HuH-7.5 (cell line): ENCODE results near the gene ZNF573.
"Not testable (repeated sequence)": the region's sequence is repeated elsewhere in the genome, so short reads cannot be mapped to it uniquely, and the experiment has no call there.

Experiments
- DNase-seq: peaks from one replicate; pipeline ENCODE4 v3.0.0; 2011; ENCODE audit warnings: low spot score

ZNF573 gene

GRCh38 chr19:37779127-37780005 is at the start of gene ZNF573:
TSS of gene ZNF573 (minus strand) at chr19:37779586. CDS start at chr19:37773729, 5,857 bp downstream.
- DNase-seq, result peak; percentile 78

GRCh38 chr19:37817180-37817981 is 38.0 kb upstream of the ZNF573 start:
- no peak for DNase-seq

- not testable (repeated sequence) for DNase-seq
Observed at GRCh38 chr19:37815611-37816010, 36.2 kb upstream of the ZNF573 start.

DNA sequence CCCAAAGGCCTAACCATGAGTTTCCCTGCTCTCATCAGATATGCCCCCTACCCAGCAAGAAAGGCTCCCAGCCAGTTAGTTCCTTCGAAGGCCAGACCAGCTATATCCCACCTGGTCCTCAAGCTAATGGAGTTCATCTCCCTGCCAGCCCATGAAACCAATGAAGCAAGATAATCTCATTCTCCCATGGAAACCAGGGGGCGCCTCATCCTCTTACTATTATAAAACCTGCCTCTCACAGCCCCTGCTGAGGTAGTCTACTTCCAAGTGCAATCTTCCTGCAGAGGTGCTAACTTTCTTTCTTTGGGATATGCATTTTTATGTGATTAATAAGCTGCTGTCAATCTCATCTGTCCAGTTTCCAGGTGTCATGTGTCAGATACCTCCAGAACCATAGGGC is 34.0 kb upstream of the ZNF573 start:
- no peak for DNase-seq

DNA sequence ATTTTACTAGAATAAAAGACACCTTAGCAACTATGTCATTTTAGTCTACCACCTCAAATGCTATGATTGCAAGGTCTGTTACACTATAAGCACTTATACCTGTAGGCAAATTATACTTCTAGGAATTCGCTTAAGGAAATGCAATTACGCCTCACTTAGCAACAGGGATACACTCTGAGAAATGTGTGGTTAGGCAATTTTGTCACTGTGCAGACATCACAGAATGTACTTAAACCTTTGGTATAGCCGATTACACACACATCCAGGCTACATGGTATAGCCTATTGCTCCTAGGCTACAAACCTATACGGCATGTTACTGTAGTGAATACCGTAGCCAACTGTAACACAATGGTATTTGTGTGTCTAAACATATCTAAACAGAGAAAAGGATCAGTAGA is 30.0 kb upstream of the ZNF573 start:
- no peak for DNase-seq

GRCh38 chr19:37803249-37803840 is 24.0 kb upstream of the ZNF573 start:
- DNase-seq, result no peak

DNA sequence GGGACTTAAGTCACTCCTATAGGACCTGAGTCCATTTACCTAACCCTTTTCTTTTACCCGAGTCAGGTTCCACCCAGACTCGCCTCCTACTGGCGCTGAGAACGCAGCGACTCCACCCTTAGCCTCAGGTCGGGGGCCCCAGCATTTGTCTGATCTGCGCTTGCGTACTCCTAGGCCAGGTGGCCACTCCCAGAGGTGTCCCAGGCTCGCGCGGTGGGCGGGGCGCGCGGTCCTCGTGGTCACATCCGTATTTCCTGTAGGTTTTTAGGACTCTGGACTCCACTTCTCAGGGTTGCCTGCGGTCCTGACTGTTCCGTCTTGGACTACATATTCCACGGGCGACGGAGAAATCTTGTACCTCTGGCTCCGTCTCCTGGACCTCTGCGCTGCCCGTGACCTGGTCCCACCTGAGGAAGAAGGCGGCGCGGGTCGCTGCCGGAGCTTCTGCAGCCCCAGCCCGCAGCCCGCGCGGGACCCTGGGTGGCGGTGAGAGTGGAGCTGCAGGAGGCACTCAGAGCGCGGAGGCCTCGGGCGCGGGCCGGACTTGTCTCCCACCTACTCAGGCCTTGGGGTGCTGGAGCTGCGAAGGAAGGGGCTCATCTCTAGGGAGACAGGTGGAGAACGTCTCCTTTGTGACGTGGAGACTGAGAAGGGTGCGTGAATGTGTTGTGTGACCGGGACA is 11.0 kb upstream of the ZNF573 start:
- no peak for DNase-seq

DNA sequence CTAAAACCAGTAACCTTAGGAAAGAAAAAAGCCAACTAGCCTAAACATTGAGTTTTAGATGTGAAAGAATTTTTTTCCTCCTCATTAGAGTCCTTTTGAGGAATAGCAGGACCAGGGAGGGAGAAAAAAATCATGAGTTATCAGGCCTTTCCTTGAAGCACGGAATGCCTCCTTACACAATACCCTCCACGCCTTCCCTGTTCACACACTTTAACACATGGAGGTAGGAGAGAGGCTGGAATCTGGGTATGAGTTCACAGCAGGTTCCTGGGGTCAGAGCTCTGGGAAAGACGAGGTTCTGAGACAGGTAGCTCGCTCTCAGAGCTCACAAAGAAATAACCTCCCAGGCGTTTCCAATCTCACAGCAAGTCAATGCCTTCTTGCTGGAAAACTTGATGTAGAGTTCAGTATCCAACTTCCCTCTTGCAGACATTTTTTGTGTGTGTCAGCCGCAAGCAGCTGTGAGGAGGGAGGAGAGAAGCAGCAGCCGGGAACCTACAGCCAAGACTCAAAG is 716 bp downstream of the ZNF573 start:
- DNase-seq, result peak; percentile 15

DNA sequence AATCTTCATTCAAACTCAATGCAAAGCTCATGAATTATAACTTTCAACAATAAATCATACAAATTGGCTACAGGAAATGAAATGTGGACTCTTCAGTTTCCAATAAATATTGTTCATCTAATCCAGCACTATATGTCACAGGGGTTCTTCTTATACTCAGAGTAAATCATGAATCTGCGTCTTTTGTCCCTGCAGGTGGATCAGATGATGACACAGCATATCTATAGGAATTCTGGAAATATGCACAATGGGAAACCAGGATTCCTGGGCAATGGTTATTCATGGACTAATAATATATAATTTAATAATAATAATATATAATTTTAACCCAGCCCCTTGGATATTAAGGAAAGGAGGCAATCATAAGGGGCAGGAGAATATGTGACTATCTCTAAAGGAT is 8.4 kb downstream of the ZNF573 start:
- DNase-seq, result no peak

- no peak for DNase-seq
Observed at GRCh38 chr19:37763488-37763887, 15.9 kb downstream of the ZNF573 start.

GRCh38 chr19:37757683-37758082 is 21.7 kb downstream of the ZNF573 start:
- not testable (repeated sequence) for DNase-seq

GRCh38 chr19:37738371-37738770 is 41.0 kb downstream of the ZNF573 start:
- no peak for DNase-seq

GRCh38 chr19:37725181-37725580 is 54.2 kb downstream of the ZNF573 start:
- no peak for DNase-seq

- no peak for DNase-seq
Observed at GRCh38 chr19:37719927-37720265, 59.5 kb downstream of the ZNF573 start.

- peak; percentile 87 for DNase-seq
Observed at GRCh38 chr19:37719111-37719926, 60.1 kb downstream of the ZNF573 start, which contains the start of gene ZNF607. TSS of gene ZNF607 (minus strand) at chr19:37719761. CDS start at chr19:37711618, 8,143 bp downstream.

GRCh38 chr19:37718304-37718703 is 61.1 kb downstream of the ZNF573 start:
- no peak for DNase-seq

GRCh38 chr19:37716140-37716539 is 63.2 kb downstream of the ZNF573 start:
- no peak for DNase-seq

- no peak for DNase-seq
Observed at GRCh38 chr19:37706052-37706605, 73.3 kb downstream of the ZNF573 start.

GRCh38 chr19:37699057-37699456 is 80.3 kb downstream of the ZNF573 start:
- no peak for DNase-seq

- DNase-seq, result no peak
Observed at GRCh38 chr19:37698216-37698615, 81.2 kb downstream of the ZNF573 start.
